ENCODE results near the gene MRPL23. TPM values are rescaled to one million over a fixed set of nuclear protein-coding genes. Genes with fewer than 3 reads are reported as not detected.
A peak's percentile ranks its signal among the peaks of the same experiment; 100 is the strongest.

MRPL23 gene
- total RNA-seq, 2 donors from 2014 or later = 42.8 to 77.1 TPM

DNA sequence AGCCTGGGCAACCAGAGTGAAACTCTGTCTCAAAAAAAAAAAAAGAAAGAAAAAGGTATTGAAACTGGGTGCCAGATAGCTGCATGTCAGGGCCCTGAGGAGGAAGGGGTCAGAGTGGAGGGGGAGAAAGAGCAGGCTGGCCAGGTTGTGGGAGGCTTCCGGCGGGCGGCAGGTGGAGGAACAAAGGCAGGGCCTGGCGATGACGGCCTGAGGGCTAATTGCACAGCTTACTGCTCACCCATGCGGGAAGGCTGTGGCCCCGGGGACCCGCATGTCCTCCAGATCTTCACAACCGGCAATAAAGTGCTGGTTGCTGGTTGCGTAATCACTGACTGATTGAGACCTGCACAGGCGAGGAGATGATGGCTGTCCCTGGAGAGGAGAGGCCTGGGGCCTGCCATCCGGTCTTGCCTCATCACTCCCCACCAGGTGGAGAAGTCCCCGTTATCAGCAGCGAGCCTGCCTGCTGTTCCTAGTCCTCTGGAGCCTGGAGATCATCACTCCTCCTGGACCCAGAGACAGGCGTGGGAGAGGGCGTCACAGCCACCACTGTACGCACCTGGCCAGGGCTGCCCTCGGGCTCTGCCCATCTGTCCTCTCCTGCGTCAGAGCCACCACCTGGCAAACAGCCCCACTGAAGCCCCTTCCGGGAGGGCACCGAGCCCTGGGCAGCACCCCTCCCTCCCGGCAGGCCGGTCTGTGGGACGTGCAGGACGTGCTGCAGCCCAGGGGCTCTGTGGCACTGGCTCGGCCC, 31.8 kb downstream of the MRPL23 start:
- intact Hi-C loops (cut with DNase I) = no loop called here
- ATAC-seq = no peak
- DNase-seq = no peak

- ATAC-seq (no peak), DNase-seq (no peak)
Measured at GRCh38 chr11:1979607-1980006, 32.5 kb downstream of the MRPL23 start.

DNA sequence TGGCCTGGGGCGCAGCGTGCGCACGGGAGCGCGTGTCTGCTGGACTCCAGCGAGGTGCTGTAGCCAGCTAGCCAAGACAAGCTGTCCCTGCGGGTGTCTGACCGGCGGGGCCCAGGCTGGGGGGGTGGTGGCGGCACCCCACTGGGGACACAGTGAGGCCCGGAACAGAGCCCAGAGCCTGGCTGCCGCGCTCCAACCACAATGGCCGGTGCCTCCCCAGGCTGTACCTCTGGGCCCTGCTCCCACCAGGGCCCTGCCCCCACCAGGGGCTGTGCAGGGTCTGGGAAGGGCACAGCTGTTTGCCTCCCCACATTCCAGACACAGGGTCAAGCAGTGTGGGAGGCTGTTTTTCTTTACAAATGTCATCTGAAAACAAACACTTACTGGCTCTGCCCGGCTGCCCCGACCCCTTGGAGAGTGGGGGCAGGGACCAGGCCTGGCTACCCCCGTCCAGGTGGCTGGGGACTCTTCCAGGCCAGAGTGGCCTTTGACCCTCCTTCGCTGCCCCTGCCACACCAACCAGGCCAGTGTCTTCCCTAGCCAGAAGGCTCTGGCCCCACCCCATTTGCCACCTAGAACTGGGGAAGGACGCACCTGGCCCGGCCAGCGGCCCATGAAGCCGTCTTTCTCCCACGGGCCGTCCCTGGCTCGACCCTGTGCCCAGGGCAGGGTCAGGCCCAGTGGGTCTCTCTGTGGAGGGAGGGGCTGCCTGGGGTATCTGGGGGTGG, 35.9 kb downstream of the MRPL23 start:
- DNase-seq (no peak), ATAC-seq (peak in 1 of 2 donors; percentile 62)
- intact Hi-C loops (cut with DNase I) = no loop called here

More at GRCh38 chr11:1979607-1980006, 32.5 kb downstream of the MRPL23 start:
- intact Hi-C loops (cut with DNase I) = no loop called here

- DNase-seq (no peak), ATAC-seq (no peak)
- intact Hi-C loops (cut with DNase I) = no loop called here
Measured at GRCh38 chr11:1983601-1983961, 36.4 kb downstream of the MRPL23 start.

DNA sequence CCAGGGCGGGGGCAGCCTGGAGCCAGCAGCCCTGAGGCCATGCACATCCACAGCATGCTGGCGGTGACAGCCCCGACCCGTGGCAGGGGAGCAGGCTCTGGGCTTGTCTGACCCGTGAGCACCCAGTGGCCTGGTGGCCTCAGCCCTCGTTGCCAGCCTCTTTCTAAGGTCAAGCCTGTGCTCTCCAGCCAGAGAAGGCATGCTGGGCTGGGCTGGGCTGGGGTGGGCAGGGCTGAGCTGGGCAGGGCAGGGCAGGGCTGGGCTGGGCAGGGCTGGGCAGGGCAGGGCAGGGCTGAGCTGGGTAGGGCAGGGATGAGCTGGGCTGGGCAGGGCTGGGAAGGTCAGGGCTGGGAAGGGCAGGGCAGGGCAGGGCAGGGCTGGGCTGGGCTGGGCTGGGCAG, 39.9 kb downstream of the MRPL23 start:
- intact Hi-C loops (cut with DNase I) = no loop called here
- DNase-seq (no peak), ATAC-seq (no peak)

DNA sequence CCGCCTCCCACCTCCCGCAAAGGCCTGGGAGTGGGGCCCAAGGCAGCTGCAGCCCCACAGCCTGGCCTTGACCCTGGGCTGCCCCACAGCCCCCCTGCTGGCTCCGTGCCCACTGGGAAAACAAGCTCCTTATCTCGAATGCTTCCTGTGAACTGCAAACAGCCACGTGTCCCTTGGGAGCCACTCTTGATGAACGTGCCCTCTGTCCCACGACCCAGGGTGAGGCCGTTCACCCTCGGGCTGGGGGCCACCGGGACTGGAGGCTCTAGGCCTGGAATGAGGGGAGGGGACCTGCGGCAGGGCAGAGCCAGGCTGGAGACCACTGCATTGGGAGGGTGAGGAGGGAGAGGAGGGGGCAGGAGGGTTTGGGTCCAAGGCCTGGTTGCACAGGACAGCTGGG, 41.0 kb downstream of the MRPL23 start:
- intact Hi-C loops (cut with DNase I) = no loop called here
- ATAC-seq (no peak), DNase-seq (no peak)

DNA sequence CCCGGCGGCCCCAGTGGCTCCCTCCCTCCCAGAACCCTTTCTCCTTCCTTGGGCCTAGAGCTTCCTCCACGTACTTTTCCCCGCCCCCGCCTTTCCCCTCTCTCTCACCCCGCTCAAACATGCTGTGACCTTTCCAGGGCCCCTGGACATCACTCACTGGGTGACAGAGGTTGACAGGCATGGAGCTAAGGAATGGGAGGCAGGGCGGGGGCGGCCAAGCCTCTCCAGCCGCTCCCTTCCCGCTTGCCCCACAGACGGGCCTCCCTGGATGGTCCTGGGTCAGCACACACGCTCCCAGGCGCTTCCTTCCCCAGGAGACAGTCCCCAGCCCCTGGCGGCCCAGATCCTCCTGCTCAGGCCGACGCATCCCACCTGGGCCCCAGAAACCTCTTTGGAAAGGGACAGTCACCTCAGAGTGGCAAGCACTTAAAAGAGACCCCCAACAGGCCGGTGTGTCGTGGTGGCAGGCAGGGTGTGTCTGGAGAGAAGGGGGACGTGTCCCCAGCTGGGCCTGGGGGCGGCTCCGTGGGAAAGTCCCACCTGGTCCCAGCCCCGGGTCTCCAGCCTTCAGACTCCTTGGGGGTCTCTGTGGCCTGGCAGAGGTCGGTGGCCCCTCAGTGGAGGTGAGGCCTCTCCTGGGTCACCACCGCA, 41.7 kb downstream of the MRPL23 start:
- intact Hi-C loops (cut with DNase I) = no loop called here
- no peak for ATAC-seq
- DNase-seq = no peak

DNA sequence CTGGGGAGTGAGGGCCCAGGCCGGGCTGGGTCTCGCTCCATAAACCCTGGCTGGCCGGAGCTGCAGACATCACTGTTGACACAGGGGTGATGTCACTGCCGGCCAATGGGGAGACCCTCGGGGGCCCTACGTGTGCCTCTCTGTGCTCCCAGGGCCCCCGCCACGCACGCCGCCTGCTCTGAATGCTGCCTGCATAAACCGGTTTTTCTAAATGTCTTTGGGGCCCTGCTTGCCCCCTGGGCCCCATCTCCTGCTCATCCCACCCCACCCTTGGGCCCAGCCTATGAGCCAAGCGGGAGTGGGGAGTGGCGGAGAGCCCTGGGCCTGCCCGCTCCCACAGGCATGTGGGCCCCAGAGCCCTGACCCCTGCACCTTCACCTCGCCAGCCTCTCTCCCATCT, 42.8 kb downstream of the MRPL23 start:
- intact Hi-C loops (cut with DNase I) = no loop called here
- DNase-seq = no peak
- ATAC-seq = no peak

DNA sequence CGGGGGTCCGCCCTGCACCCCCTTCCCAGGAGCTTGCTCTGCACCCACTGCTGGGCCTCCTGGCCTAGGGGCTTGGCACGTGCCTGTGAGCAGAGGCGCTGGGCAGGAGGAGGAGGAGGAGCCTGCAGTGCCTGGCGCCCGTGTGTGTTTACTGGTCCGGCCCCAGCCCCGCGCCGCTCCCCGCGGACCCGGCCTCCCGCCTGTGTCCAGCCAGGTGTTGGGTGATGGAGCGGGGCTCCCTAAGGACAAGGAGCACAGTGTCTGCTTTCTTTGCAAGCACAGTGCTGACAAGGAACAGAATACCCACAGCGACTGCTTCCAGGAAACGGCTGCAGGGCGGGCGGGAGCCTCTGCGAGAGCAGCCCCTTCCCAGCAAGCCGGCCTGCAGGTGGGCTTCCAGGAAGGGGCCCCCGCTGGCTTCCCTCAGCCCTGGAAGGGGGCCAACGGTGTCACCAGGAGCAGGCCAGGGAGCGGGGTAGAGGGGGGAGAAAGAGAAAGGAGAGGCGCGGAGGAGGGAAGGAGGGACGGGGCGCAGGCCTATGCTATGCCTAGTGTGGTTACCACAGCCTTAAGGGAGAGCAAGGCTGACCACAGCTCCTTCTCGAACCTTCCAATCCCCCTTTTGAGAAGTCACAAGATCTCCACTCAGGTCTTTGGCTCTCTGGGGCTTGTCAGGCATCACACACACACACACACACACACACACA, 43.9 kb downstream of the MRPL23 start:
- intact Hi-C loops (cut with DNase I) = no loop called here
- ATAC-seq = peak; percentile 20 to 38
- no peak for DNase-seq

DNA sequence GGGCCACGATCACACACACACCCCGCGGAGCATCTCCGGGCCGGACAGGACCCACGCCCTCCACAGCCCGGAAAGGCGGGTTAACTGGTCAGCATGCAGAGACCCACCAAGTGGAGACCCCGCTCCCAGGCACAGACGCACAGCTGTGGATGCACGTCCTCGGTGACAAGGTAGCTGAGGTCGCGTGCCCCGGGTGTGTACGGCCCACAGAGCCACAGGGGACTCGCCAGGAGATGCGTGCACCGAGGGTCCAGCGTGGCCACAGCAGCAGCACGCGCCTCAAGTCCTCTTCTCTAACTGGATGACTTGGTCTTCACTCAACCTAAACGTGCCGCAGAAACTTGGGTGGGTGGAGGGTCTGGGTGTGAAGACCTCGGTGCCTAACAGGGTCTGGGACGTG, 45.0 kb downstream of the MRPL23 start:
- ATAC-seq (no peak), DNase-seq (no peak)
- intact Hi-C loops (cut with DNase I) = no loop called here

GRCh38 chr11:1994121-1994520, 47.0 kb downstream of the MRPL23 start:
- intact Hi-C loops (cut with DNase I) = no loop called here
- no peak for ATAC-seq
- DNase-seq = no peak

DNA sequence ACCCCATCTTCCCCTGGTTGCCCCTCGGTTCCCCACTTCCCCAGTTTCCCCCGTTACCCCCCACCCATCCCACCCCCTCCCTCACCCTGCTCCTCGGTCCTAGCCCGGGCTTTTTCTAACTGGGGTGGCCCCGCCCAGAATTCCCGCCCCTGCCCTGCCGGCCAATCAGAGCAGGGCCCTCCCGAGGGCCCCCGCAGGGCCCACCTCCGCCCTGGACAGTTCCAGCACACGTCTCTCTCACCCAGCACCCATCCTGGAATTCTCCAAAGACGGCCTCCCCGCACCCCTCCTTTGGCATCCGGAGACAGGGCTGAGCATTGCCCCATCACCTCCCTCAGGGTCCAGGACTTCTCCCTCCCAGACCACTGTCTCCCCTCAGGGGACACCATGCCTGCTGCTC, 50.6 kb downstream of the MRPL23 start, which contains the start of gene H19:
Gene H19, minus strand, starts transcription at position 88 of the 400 bp plus-strand sequence.
- no peak for DNase-seq
- peak; percentile 71 to 83 for ATAC-seq
- intact Hi-C loops (cut with DNase I) = no loop called here

- no peak for DNase-seq
Measured at GRCh38 chr11:1998290-1998689, 51.2 kb downstream of the MRPL23 start.

DNA sequence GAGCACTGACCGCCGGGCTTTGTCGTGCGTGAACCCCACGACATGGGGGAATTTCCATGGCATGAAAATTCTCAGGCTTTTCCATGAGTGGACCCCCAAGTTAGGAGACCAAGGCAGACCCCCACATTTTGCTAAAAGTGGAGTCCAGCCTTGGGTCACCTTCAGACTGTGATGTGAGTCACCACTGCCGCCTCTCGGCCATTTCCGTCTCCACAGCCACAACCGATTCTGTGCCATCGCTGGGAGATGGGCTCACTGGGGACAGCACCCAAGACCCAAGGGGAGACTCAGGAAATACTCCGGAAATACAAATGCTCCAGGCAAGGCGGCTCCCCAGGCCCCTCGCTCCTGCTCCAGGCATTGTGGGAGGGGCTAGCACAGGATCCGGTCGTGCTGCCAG, 51.7 kb downstream of the MRPL23 start:
- intact Hi-C loops (cut with DNase I) = no loop called here
- DNase-seq (no peak), ATAC-seq (no peak)

More at GRCh38 chr11:1998290-1998689, 51.2 kb downstream of the MRPL23 start:
- ATAC-seq = peak; percentile 66 to 79
- intact Hi-C loops (cut with DNase I) = no loop called here

GRCh38 chr11:2002042-2002776, 55.1 kb downstream of the MRPL23 start:
- intact Hi-C loops (cut with DNase I) = no loop called here
- peak in 1 of 2 donors; percentile 29 for ATAC-seq
- no peak for DNase-seq

GRCh38 chr11:2002807-2003206, 55.7 kb downstream of the MRPL23 start:
- no peak for DNase-seq
- intact Hi-C loops (cut with DNase I) = no loop called here
- peak in 1 of 2 donors; percentile 57 for ATAC-seq

GRCh38 chr11:2004466-2004865, 57.3 kb downstream of the MRPL23 start:
- intact Hi-C loops (cut with DNase I) = no loop called here
- DNase-seq (no peak), ATAC-seq (no peak)
